Measurements from ENCODE around the gene REG3G.

Gene REG3G

GRCh38 chr2:79025421-79025820, at the start of gene REG3G:
REG3G (plus strand) TSS chr2:79025702; CDS start chr2:79026094, 392 bp downstream.
- no peak for DNase-seq

- DNase-seq = no peak
These were observed 47.8 kb upstream of the REG3G start for GRCh38 chr2:78977661-78978145.

DNA sequence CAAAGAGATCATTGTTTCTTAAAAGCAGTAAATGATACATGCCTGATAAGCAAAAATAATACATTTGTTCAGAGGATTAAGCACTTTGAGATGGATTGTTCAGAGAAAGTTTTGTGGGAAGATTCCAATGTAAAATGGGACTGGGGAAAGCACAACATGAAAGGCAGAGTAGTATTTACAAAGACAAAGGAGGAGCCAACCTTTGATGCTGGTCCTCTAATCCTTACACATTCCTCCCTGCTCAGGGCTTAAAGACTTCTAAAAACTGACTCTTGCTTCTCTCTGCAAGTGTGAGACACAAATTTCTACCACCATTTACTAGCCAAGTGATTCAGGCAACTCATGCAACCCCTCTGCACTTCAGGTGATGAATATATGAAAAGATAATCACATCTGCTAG, 47.2 kb upstream of the REG3G start:
- DNase-seq = no peak

- no peak for DNase-seq
These were observed 45.9 kb upstream of the REG3G start for GRCh38 chr2:78979380-78980151.

DNA sequence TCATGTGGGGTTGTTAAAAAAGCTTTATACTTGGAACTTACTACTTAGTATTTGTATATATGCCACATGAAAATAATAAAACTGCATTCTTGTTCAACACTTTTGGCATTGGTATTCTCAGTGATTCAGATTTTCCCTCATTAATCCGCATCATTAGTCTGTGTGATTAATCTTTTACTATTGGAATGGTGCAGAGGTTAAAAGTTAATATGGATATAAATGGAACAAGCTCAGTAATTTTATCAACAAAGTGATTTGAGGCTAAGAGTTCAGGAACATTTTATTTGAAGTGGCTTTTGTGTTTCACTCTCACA, 45.4 kb upstream of the REG3G start:
- no peak for DNase-seq

GRCh38 chr2:78980871-78981270, 44.6 kb upstream of the REG3G start:
- no peak for DNase-seq

- no peak for DNase-seq
These were observed 42.7 kb upstream of the REG3G start for GRCh38 chr2:78982638-78983330.

DNA sequence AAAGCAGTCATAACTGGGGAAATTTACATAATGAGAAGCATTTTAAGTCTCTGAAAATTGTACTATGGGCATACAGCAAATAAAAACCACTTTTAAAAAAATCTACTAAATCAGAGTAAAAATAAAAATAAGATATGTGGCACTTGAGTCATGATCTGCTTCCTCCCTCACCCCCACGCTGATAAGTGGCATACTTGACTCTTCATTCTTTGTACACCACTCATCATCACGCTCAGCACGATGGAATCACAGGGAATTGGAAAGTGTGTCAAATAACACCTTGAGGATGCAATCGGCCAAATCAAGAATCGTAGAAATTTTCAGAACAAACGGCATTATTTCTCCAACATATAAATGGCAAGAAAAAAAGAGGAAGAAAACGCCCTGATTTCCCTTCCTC, 41.1 kb upstream of the REG3G start:
- no peak for DNase-seq

- DNase-seq = no peak
These were observed 39.9 kb upstream of the REG3G start for GRCh38 chr2:78985558-78985957.

DNA sequence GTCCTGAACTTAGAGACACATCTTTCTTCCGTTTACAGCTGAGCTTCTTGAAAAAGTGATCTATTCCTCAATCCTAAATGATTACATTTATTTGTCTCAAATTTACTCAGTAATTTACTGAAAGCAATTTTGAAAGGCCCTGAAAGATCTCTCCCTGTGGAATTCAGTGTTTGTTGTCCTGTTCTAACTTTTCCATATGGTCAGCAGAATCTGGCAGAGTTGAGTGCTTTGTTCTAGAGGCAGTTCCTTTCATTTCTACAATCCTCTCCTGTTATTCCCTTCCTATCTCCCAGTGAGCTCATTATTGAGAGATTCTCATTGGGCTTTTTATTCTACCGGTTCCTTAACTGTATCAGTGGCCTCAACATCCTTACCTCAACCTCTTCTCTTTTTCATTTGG, 36.5 kb upstream of the REG3G start:
- DNase-seq = no peak

- DNase-seq = no peak
These were observed 33.1 kb upstream of the REG3G start for GRCh38 chr2:78992451-78992806.

DNA sequence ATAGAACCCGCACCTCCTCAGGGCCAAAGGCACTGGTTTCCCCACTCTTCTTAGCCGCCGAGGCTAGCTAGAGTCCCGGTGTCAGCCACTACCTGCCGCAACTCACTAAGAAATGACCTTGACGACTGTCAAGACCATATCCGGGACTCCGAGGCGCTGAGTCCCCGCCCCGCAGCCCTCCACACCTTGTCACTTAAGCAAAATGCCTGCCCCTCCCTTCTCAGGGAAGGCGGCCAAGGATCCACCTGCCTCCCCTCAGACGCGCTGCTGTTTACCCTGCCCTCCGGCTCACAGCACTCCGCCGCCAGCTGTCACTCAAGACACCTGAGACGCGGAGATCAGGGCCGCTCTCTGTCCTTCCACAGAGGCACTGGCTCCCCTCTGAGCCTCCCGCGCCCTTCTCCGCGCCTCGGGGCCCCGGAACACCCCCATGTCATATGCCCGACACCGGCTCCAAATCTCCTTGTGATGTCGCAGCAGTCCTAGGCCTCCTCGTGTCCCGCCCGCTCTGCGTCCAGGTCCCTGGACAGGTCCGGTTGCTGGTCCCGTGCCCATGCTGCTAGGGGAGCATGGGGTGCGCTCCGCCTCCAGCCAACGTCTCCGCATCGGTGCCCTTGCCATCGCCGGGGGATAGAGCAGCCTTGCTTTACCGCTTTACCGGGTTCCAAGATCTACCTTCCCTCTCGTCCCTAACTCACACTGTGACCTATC, 32.5 kb upstream of the REG3G start:
- no peak for DNase-seq

GRCh38 chr2:78993518-78994148, 31.9 kb upstream of the REG3G start:
- DNase-seq = no peak

GRCh38 chr2:78994789-78995188, 30.7 kb upstream of the REG3G start:
- no peak for DNase-seq

- DNase-seq = no peak
These were observed 26.1 kb upstream of the REG3G start for GRCh38 chr2:78999406-78999805.

- DNase-seq = no peak
These were observed 25.4 kb upstream of the REG3G start for GRCh38 chr2:79000008-79000576.

DNA sequence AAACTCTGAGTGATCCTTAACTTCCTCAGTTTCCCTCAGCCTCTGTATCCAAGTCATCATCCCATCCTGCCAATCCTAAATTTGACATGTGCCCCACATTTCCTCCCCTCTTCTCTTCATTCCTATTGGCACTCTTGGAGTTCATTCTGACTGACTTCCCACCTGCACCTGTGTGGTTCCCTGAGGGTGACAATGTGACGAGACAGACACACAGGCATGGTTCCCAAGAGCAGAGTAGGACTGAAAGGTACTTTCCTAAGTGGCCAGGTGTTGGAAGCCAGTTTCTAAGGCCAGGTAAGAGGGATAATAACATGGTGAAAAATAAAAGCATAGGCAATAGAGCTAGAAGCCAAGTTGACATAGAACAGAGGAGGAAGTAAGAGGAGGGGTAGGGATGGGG, 24.2 kb upstream of the REG3G start:
- DNase-seq = no peak

DNA sequence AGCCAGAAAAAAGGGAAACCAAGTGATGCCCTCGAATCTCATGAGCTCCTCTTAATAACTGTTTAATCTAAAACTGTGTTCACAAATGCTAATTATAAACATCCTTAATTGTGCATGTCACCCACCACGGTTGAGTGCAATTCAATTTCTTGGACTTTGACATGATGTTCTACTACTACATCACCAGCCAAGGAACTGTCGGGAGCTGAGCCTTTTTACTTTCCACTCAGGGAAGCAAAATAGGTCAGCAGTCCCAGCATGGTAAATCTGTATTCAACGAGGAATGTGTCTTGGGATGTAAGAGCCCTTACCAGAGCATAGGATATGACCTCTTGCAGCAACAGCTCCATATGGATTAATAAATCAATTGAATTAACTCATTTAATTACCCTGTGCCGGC, 20.8 kb upstream of the REG3G start:
- no peak for DNase-seq

- no peak for DNase-seq
These were observed 20.3 kb upstream of the REG3G start for GRCh38 chr2:79005216-79005615.

DNA sequence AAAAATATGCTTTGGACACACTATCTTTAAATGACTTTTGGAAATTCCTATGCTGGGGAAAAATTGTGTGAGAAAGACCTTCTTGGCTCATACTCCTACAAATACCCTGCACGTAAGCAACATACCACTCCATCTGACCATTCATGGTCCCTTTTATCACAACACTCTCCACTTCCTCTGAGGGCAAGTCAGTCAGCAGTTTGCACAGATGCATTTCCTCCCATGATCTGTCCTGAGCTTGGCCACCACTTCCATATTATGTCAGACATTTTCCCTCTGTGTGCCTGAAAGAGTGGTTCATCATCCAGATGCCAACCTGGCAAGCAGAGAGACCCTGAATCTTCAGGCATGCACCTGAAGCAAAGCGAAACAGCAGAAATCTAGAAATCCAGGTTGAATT, 16.1 kb upstream of the REG3G start:
- DNase-seq = no peak

DNA sequence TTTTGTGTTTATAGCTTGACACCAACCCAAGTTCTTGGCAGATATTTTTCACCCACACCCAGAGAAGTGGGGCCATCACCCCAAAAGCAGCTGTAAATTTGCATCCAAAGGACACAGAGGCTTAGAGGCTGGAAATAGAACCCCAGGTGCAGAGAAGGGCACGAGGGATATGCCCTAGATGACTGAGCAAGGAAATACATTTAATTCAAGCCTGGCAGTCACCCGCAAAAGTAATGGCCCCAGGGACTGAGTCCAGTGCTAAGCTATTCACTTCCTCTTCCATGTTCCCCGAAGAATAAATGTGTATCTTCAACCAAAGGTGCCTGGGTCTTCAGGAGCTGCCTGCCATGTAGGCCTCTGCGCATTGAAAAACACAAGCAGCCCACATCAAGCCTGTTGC, 14.0 kb upstream of the REG3G start:
- DNase-seq = no peak

- DNase-seq = no peak
These were observed 11.9 kb upstream of the REG3G start for GRCh38 chr2:79013629-79014028.

GRCh38 chr2:79016342-79016741, 9.2 kb upstream of the REG3G start:
- no peak for DNase-seq

Data from activated naive CD4-positive, alpha-beta T cell treated with Interleukin-2 at 50 U/mL for 16 hours (primary cell).